HepG2 (cell line): ENCODE results near the gene TJP2. TPM values are rescaled to one million over a fixed set of nuclear protein-coding genes. Genes with fewer than 3 reads are reported as not detected.
A peak's percentile ranks its signal among the peaks of the same experiment; 100 is the strongest.

Source experiments
- ARID4A ChIP-seq: sonication (generic); formaldehyde crosslinking; IDR thresholded peaks from 2 replicates; pipeline ENCODE4 v1.5.0; 2020; ENCODE audit warnings: mild to moderate bottlenecking, missing genetic modification reagents, borderline replicate concordance
- CREB1 ChIP-seq, 2 experiments: fragments of 450-650 bp in 1 of 2; IDR thresholded peaks; 2 replicates each; pipeline ENCODE4 v1.6.1; 2016 to 2017; ENCODE audit warnings: control low read depth in 1 of 2, mild to moderate bottlenecking in 1 of 2, missing compliant biosample characterization in 1 of 2, missing genetic modification characterization in 1 of 2
- HHEX ChIP-seq: IDR thresholded peaks from 2 replicates; pipeline ENCODE4 v1.6.1; 2016; ENCODE audit warnings: control low read depth
- HOXA7 ChIP-seq: sonication (generic); formaldehyde crosslinking; IDR thresholded peaks from 2 replicates; pipeline ENCODE4 v1.8.1; 2022; ENCODE audit warnings: mild to moderate bottlenecking, missing genetic modification reagents, moderate library complexity
- KDM2A ChIP-seq: sonication (generic); formaldehyde crosslinking; IDR thresholded peaks from 2 replicates; pipeline ENCODE4 v1.4.0; 2020; ENCODE audit warnings: low read depth, missing genetic modification reagents, borderline replicate concordance
- KLF11 ChIP-seq: IDR thresholded peaks from 2 replicates; pipeline ENCODE4 v1.6.1; 2016; ENCODE audit warnings: missing compliant biosample characterization
- MXI1 ChIP-seq: IDR thresholded peaks from 3 replicates; pipeline ENCODE4 v1.6.1; 2012; ENCODE audit warnings: low read depth, low read length, inconsistent platforms, borderline replicate concordance
- POGK ChIP-seq: sonication (generic); formaldehyde crosslinking; conservative IDR thresholded peaks from 2 replicates; pipeline ENCODE4 v1.8.0; 2022; ENCODE audit warnings: mild to moderate bottlenecking, moderate library complexity, missing genetic modification reagents
- TSC22D2 ChIP-seq: sonication (generic); formaldehyde crosslinking; IDR thresholded peaks from 2 replicates; pipeline ENCODE4 v1.5.1; 2020; ENCODE audit warnings: missing genetic modification reagents, mild to moderate bottlenecking, borderline replicate concordance
- ZBTB10 ChIP-seq: sonication (generic); formaldehyde crosslinking; IDR thresholded peaks from 2 replicates; pipeline ENCODE4 v1.4.0; 2020; ENCODE audit warnings: missing genetic modification reagents, borderline replicate concordance
- ZBTB26 ChIP-seq: IDR thresholded peaks from 2 replicates; pipeline ENCODE4 v1.6.1; 2016; ENCODE audit warnings: missing compliant biosample characterization, missing genetic modification reagents, borderline replicate concordance
- ZNF263 ChIP-seq: sonication (generic); formaldehyde crosslinking; IDR thresholded peaks from 2 replicates; pipeline ENCODE4 v1.4.0; 2020; ENCODE audit warnings: missing genetic modification reagents
- ZNF280D ChIP-seq: sonication (generic); formaldehyde crosslinking; IDR thresholded peaks from 2 replicates; pipeline ENCODE4 v1.5.1; 2020; ENCODE audit warnings: mild to moderate bottlenecking, missing genetic modification reagents
- ZNF354B ChIP-seq: sonication (generic); formaldehyde crosslinking; IDR thresholded peaks from 2 replicates; pipeline ENCODE4 v1.8.0; 2022; ENCODE audit warnings: mild to moderate bottlenecking, missing genetic modification reagents
- ZNF660 ChIP-seq: sonication (generic); formaldehyde crosslinking; IDR thresholded peaks from 2 replicates; pipeline ENCODE4 v1.5.1; 2020; ENCODE audit warnings: mild to moderate bottlenecking, low read depth, missing genetic modification reagents, borderline replicate concordance
- polyA plus RNA-seq, 8 experiments: library from polyadenylated mRNA; depleted of rRNA in 3 of 8; stranded (reverse) in 7 of 8; unstranded in 1 of 8; fragments of >200 nt; fragmentation: Illumina TruSeq in 4 of 8; extraction: Trizol in 4 of 8; gene quantifications; 2 replicates each; pipeline versions ENCODE4 v1.2.1 to v1.2.3, GENCODE V29; 2011 to 2016; ENCODE audit warnings: low read depth in 4 of 8, missing spikeins in 1 of 8, mixed read lengths in 1 of 8; ENCODE audit not compliant: insufficient read depth in 1 of 8
- total RNA-seq, 5 experiments: library from RNA; depleted of rRNA; stranded (reverse); fragments of >200 nt; fragmentation: Illumina TruSeq; extraction: Trizol; gene quantifications; 2 replicates each; pipeline ENCODE4 v1.2.3, GENCODE V29; 2016; ENCODE audit warnings: low read depth in 1 of 5

The TJP2 gene
- total and polyA plus RNA-seq, 2 of the 13 experiments (the other 11 are each of a cell fraction or from before 2014, with no cell fraction given): 109 to 110 TPM

GRCh38 chr9:69131682-69132081 lies 42.4 kb upstream of the TJP2 start (continued):
- TF ChIP-seq ZNF280D (no peak), CREB1 (IDR thresholded peaks at IDR 0.05) (no peak), CREB1 (CRISPR knock-in tag; IDR thresholded peaks at IDR 0.05) (0 out of 2 replicates have a peak, but pooled peaks have one; percentile 34), TSC22D2 (no peak), POGK (CRISPR knock-in tag) (no peak), KDM2A (CRISPR knock-in tag) (no peak), ZNF263 (CRISPR knock-in tag) (peak; percentile 64), ZNF354B (CRISPR knock-in tag) (no peak), MXI1 (0 out of 3 replicates have a peak, but pooled peaks have one; percentile 29), ZBTB26 (CRISPR knock-in tag) (no peak), ZBTB10 (CRISPR knock-in tag) (no peak), HHEX (CRISPR knock-in tag) (no peak), ARID4A (CRISPR knock-in tag) (peak; percentile 24; the same call in 1 of the 2 replicates), HOXA7 (CRISPR knock-in tag) (no peak), KLF11 (CRISPR knock-in tag) (no peak), ZNF660 (no peak)
